DOHH2 (cell line): ENCODE data around the gene GADD45G.

ENCODE experiments used
- EZH2phosphoT487 ChIP-seq: fragments of 200-600 bp; sonication (generic); IDR thresholded peaks from 2 replicates; pipeline ENCODE4 v1.6.1; 2017; ENCODE audit warnings: borderline replicate concordance, mild to moderate bottlenecking, antibody characterized with exemption, low read length, moderate library complexity, mixed read lengths
- TF ChIP-seq, protein P1 (sequence below): fragments of 200-600 bp; sonication (generic); IDR thresholded peaks from one replicate; pipeline ENCODE4 v1.5.1; 2014; ENCODE audit warnings: antibody characterized with exemption, mild to moderate bottlenecking, low read depth, low read length; ENCODE audit not compliant: poor library complexity, severe bottlenecking

DNA sequence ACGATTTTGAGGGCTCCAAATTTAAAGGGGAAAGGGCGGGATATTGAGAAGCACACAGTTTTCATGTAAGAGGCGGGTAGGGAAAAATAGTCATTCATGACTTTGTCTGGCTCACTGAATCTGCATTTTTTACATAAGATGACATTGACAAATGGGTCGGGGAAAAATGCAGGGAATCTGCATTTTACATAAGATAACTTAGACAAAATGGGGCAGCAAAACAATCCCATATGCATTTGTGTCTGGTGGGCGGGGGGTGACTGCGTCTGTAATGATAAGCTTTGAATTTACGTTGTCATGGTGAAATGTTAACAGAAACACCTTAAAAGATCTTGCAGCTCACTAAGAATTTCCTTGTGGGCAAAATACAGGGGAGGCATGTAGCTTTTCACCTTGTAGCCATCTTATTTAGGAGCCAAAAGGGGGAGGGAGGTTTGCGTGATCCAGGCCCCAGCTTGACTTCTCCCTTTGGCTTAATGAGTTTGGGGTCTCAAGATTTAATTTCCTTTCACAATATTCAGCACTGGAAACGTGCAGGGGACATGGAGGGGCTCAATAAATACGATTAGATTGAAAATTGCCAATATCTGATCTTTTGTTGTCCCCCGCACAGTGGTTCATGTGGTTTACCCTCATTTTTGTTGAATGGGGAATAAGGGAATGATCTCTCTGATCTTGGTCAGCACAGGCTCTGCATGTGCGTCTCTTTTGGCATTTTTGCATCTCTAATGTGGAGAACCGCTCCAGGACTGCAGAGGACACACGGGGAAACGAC is 41.1 kb upstream of the GADD45G start:
- TF ChIP-seq, protein P1, sequence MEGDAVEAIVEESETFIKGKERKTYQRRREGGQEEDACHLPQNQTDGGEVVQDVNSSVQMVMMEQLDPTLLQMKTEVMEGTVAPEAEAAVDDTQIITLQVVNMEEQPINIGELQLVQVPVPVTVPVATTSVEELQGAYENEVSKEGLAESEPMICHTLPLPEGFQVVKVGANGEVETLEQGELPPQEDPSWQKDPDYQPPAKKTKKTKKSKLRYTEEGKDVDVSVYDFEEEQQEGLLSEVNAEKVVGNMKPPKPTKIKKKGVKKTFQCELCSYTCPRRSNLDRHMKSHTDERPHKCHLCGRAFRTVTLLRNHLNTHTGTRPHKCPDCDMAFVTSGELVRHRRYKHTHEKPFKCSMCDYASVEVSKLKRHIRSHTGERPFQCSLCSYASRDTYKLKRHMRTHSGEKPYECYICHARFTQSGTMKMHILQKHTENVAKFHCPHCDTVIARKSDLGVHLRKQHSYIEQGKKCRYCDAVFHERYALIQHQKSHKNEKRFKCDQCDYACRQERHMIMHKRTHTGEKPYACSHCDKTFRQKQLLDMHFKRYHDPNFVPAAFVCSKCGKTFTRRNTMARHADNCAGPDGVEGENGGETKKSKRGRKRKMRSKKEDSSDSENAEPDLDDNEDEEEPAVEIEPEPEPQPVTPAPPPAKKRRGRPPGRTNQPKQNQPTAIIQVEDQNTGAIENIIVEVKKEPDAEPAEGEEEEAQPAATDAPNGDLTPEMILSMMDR: no peak
- TF ChIP-seq EZH2phosphoT487: no peak
